Measurements from ENCODE around the gene CACNA1G. TPM values are rescaled to one million over a fixed set of nuclear protein-coding genes. Genes with fewer than 3 reads are reported as not detected.

Gene CACNA1G
- total RNA-seq, 1 donor from 2014 or later, result 0.07 TPM

- H3K4me3 Mint-ChIP-seq, result no peak overlapping the region
- H3K4me1 Mint-ChIP-seq, result peaks cover 2% of the 10 kb centered on the region
- H3K27ac Mint-ChIP-seq, result no peak overlapping the region
- ATAC-seq (ENCODE audit: low read depth) (no peak), DNase-seq (no peak)
- POLR2A ChIA-PET, result no interaction called here
- TF ChIP-seq CTCF (IDR thresholded peaks at IDR 0.05), result no peak
- no peaks in the 10 kb centered on the region for H3K9me3 Mint-ChIP-seq
- intact Hi-C loops (cut with micrococcal nuclease), result no loop called here
- CTCF ChIA-PET, result no interaction called here
- H3K36me3 Mint-ChIP-seq (ENCODE audit: low read depth), result no peaks in the 10 kb centered on the region
- H3K27me3 Mint-ChIP-seq, result peaks cover 33% of the 10 kb centered on the region
Measured at GRCh38 chr17:50527949-50528474, 32.5 kb upstream of the CACNA1G start.

- Mint-ChIP-seq H3K9me3 (no peaks in the 10 kb centered on the region), H3K36me3 (ENCODE audit: low read depth) (no peaks in the 10 kb centered on the region), H3K4me3 (no peak overlapping the region), H3K27me3 (peaks cover 50% of the 10 kb centered on the region), H3K4me1 (peaks cover 12% of the 10 kb centered on the region), H3K27ac (no peak overlapping the region)
- CTCF ChIA-PET, result no interaction called here
- no peak for ATAC-seq (ENCODE audit: low read depth)
- TF ChIP-seq CTCF (IDR thresholded peaks at IDR 0.05), result no peak
- POLR2A ChIA-PET, result no interaction called here
- no peak for DNase-seq
- intact Hi-C loops (cut with micrococcal nuclease), result no loop called here
Measured at GRCh38 chr17:50529849-50530248, 30.7 kb upstream of the CACNA1G start.

- Mint-ChIP-seq H3K36me3 (ENCODE audit: low read depth) (no peaks in the 10 kb centered on the region), H3K4me3 (no peak overlapping the region), H3K9me3 (no peaks in the 10 kb centered on the region), H3K27ac (no peak overlapping the region), H3K4me1 (peaks cover 12% of the 10 kb centered on the region), H3K27me3 (peaks cover 60% of the 10 kb centered on the region)
- POLR2A ChIA-PET, result no interaction called here
- DNase-seq (no peak), ATAC-seq (ENCODE audit: low read depth) (no peak)
- intact Hi-C loops (cut with micrococcal nuclease), result no loop called here
- no peak for TF ChIP-seq CTCF (IDR thresholded peaks at IDR 0.05)
- CTCF ChIA-PET, result no interaction called here
Measured at GRCh38 chr17:50531428-50532025, 29.0 kb upstream of the CACNA1G start.

GRCh38 chr17:50532452-50533024 is 28.0 kb upstream of the CACNA1G start, which contains the start of gene EPN3:
TSS of gene EPN3 (plus strand) at chr17:50532735. CDS start at chr17:50536557, 3,822 bp downstream.
- ATAC-seq (ENCODE audit: low read depth) (no peak), DNase-seq (no peak)
- peaks cover 61% of the 10 kb centered on the region for H3K27me3 Mint-ChIP-seq
- intact Hi-C loops (cut with micrococcal nuclease), result no loop called here
- peaks cover 12% of the 10 kb centered on the region for H3K4me1 Mint-ChIP-seq
- H3K36me3 Mint-ChIP-seq (ENCODE audit: low read depth), result no peaks in the 10 kb centered on the region
- no peak within 1 kb of the TSS for H3K27ac Mint-ChIP-seq
- TF ChIP-seq CTCF (IDR thresholded peaks at IDR 0.05), result no peak
- H3K9me3 Mint-ChIP-seq, result no peaks in the 10 kb centered on the region
- POLR2A ChIA-PET, result no interaction called here
- H3K4me3 Mint-ChIP-seq, result no peak within 1 kb of the TSS
- CTCF ChIA-PET, result no interaction called here

GRCh38 chr17:50533185-50533584 is 27.3 kb upstream of the CACNA1G start:
- Mint-ChIP-seq H3K27me3 (peaks cover 61% of the 10 kb centered on the region), H3K36me3 (ENCODE audit: low read depth) (no peaks in the 10 kb centered on the region), H3K4me1 (peaks cover 12% of the 10 kb centered on the region), H3K4me3 (no peak overlapping the region), H3K27ac (no peak overlapping the region), H3K9me3 (no peaks in the 10 kb centered on the region)
- DNase-seq (no peak), ATAC-seq (ENCODE audit: low read depth) (no peak)
- no peak for TF ChIP-seq CTCF (IDR thresholded peaks at IDR 0.05)
- ChIA-PET CTCF (no interaction called here), POLR2A (no interaction called here)
- intact Hi-C loops (cut with micrococcal nuclease), result no loop called here

All from activated B cell treated with CpG ODN at 0.5 μM for 24 hours (primary cell).